HepG2 (cell line): ENCODE data around the gene DHRS12. TPM values are rescaled to one million over a fixed set of nuclear protein-coding genes. Genes with fewer than 3 reads are reported as not detected.
A peak's percentile ranks its signal among the peaks of the same experiment; 100 is the strongest.

Experiments used
- ATF2 ChIP-seq: sonication (generic); formaldehyde crosslinking; IDR thresholded peaks from 2 replicates; pipeline ENCODE4 v1.4.0; 2020; ENCODE audit warnings: missing genetic modification reagents
- CEBPB ChIP-seq: IDR thresholded peaks from 2 replicates; pipeline ENCODE4 v1.6.1; 2011; ENCODE audit warnings: low read depth, low read length, improper control_type of control experiment, borderline replicate concordance
- HNF1A ChIP-seq, 2 experiments: sonication (generic) in 1 of 2; formaldehyde crosslinking in 1 of 2; IDR thresholded peaks; 2 replicates each; pipeline versions ENCODE4 v1.4.0 to v1.6.1; 2016 to 2020; ENCODE audit warnings: borderline replicate concordance in 1 of 2, low read depth in 1 of 2, mild to moderate bottlenecking in 1 of 2, missing genetic modification reagents in 1 of 2
- IKZF4 ChIP-seq: sonication (generic); formaldehyde crosslinking; IDR thresholded peaks from 2 replicates; pipeline ENCODE4 v1.5.1; 2020; ENCODE audit warnings: borderline replicate concordance, mild to moderate bottlenecking, low read depth, missing genetic modification reagents; ENCODE audit errors: not compliant biosample characterization
- IRF1 ChIP-seq: sonication (generic); formaldehyde crosslinking; IDR thresholded peaks from 2 replicates; pipeline ENCODE4 v1.4.0; 2020; ENCODE audit warnings: low read depth, mild to moderate bottlenecking, missing genetic modification reagents
- POLR2AphosphoS2 ChIP-seq: IDR thresholded peaks from 2 replicates; pipeline ENCODE4 v1.6.1; 2011; ENCODE audit warnings: low read depth, low read length, improper control_type of control experiment
- PRMT3 ChIP-seq: sonication (generic); formaldehyde crosslinking; IDR thresholded peaks from 2 replicates; pipeline ENCODE4 v1.8.1; 2022; ENCODE audit warnings: low read depth, mild to moderate bottlenecking, moderate library complexity, missing genetic modification reagents, borderline replicate concordance
- ZBTB3 ChIP-seq: sonication (generic); formaldehyde crosslinking; IDR thresholded peaks from 2 replicates; pipeline ENCODE4 v1.4.0; 2020; ENCODE audit warnings: low read depth, mild to moderate bottlenecking, moderate library complexity, missing genetic modification reagents, borderline replicate concordance
- ZFAT ChIP-seq: sonication (generic); formaldehyde crosslinking; conservative IDR thresholded peaks from 2 replicates; pipeline ENCODE4 v1.8.1; 2023; ENCODE audit warnings: missing genetic modification reagents, inconsistent platforms
- ZFP1 ChIP-seq: IDR thresholded peaks from 2 replicates; pipeline ENCODE4 v1.6.1; 2016
- ZFP36L2 ChIP-seq: sonication (generic); formaldehyde crosslinking; IDR thresholded peaks from 2 replicates; pipeline ENCODE4 v1.4.0; 2020; ENCODE audit warnings: missing genetic modification reagents
- ZNF337 ChIP-seq: sonication (generic); formaldehyde crosslinking; IDR thresholded peaks from 2 replicates; pipeline ENCODE4 v1.5.1; 2020; ENCODE audit warnings: missing genetic modification reagents, low read depth, mild to moderate bottlenecking, borderline replicate concordance
- ZNF572 ChIP-seq: sonication (generic); formaldehyde crosslinking; IDR thresholded peaks from 2 replicates; pipeline ENCODE4 v1.5.1; 2020; ENCODE audit warnings: mild to moderate bottlenecking, missing genetic modification reagents
- ZNF687 ChIP-seq: sonication (generic); formaldehyde crosslinking; IDR thresholded peaks from 2 replicates; pipeline ENCODE4 v1.5.1; 2020; ENCODE audit warnings: mild to moderate bottlenecking, missing genetic modification reagents, moderate library complexity
- polyA plus RNA-seq, 8 experiments: library from polyadenylated mRNA; depleted of rRNA in 3 of 8; stranded (reverse) in 7 of 8; unstranded in 1 of 8; fragments of >200 nt; fragmentation: Illumina TruSeq in 4 of 8; extraction: Trizol in 4 of 8; gene quantifications; 2 replicates each; pipeline versions ENCODE4 v1.2.1 to v1.2.3, GENCODE V29; 2011 to 2016; ENCODE audit warnings: low read depth in 4 of 8, missing spikeins in 1 of 8, mixed read lengths in 1 of 8; ENCODE audit not compliant: insufficient read depth in 1 of 8
- total RNA-seq, 5 experiments: library from RNA; depleted of rRNA; stranded (reverse); fragments of >200 nt; fragmentation: Illumina TruSeq; extraction: Trizol; gene quantifications; 2 replicates each; pipeline ENCODE4 v1.2.3, GENCODE V29; 2016; ENCODE audit warnings: low read depth in 1 of 5

The DHRS12 gene
- total and polyA plus RNA-seq, 2 of the 13 experiments (the other 11 are each of a cell fraction or from before 2014, with no cell fraction given) = 7.2 to 8.4 TPM

- TF ChIP-seq ZNF572 (CRISPR knock-in tag) (no peak), IKZF4 (CRISPR knock-in tag) (no peak), HNF1A (IDR thresholded peaks at IDR 0.05; ENCODE audit: low read depth) (no peak), HNF1A (CRISPR knock-in tag; IDR thresholded peaks at IDR 0.05; ENCODE audit: borderline replicate concordance) (0 out of 2 replicates have a peak, but pooled peaks have one; percentile 21), POLR2AphosphoS2 (no peak), ZFP36L2 (no peak), ZNF687 (CRISPR knock-in tag) (peak; percentile 32; the same call in 1 of the 2 replicates), IRF1 (CRISPR knock-in tag) (no peak), PRMT3 (no peak), ZFP1 (CRISPR knock-in tag) (no peak), ZFAT (CRISPR knock-in tag) (no peak), CEBPB (peak; percentile 35; the same call in 1 of the 2 replicates), ATF2 (CRISPR knock-in tag) (no peak), ZNF337 (CRISPR knock-in tag) (no peak), ZBTB3 (CRISPR knock-in tag) (no peak)
Measured at GRCh38 chr13:51849145-51850101, 45.5 kb upstream of the DHRS12 start (continued).
